Ishikawa (cell line): ENCODE measurements around the gene NPHP4.

ENCODE experiments used
- CEBPB ChIP-seq: IDR thresholded peaks from 2 replicates; pipeline ENCODE4 v1.6.1; 2012
- CREB1 ChIP-seq: IDR thresholded peaks from 2 replicates; pipeline ENCODE4 v1.6.1; 2012; ENCODE audit warnings: low read depth
- EGR1 ChIP-seq: IDR thresholded peaks from 2 replicates; pipeline ENCODE4 v1.6.1; 2012
- EP300 ChIP-seq: IDR thresholded peaks from 2 replicates; pipeline ENCODE4 v1.6.1; 2012; ENCODE audit warnings: borderline replicate concordance
- FOXM1 ChIP-seq: IDR thresholded peaks from 2 replicates; pipeline ENCODE4 v1.6.1; 2012; ENCODE audit warnings: low read depth, borderline replicate concordance
- NFIC ChIP-seq: IDR thresholded peaks from 2 replicates; pipeline ENCODE4 v1.6.1; 2012
- RAD21 ChIP-seq: IDR thresholded peaks from 2 replicates; pipeline ENCODE4 v1.6.1; 2012; ENCODE audit warnings: low read depth
- TAF1 ChIP-seq: IDR thresholded peaks from 2 replicates; pipeline ENCODE4 v1.6.1; 2012; ENCODE audit warnings: low read depth, mild to moderate bottlenecking
- TCF12 ChIP-seq: IDR thresholded peaks from 2 replicates; pipeline ENCODE4 v1.6.1; 2012; ENCODE audit warnings: low read depth
- TEAD4 ChIP-seq: IDR thresholded peaks from 2 replicates; pipeline ENCODE4 v1.6.1; 2012
- YY1 ChIP-seq: IDR thresholded peaks from 2 replicates; pipeline ENCODE4 v1.6.1; 2012; ENCODE audit warnings: low read depth
- ZBTB7A ChIP-seq: IDR thresholded peaks from 2 replicates; pipeline ENCODE4 v1.6.1; 2012; ENCODE audit warnings: low read depth
- TF ChIP-seq, protein P1 (sequence below): IDR thresholded peaks from 2 replicates; pipeline ENCODE4 v1.6.1; 2012
- TF ChIP-seq, protein P2 (sequence below): IDR thresholded peaks from 2 replicates; pipeline ENCODE4 v1.6.1; 2012
- TF ChIP-seq, protein P3 (sequence below): IDR thresholded peaks from 2 replicates; pipeline ENCODE4 v1.6.1; 2012; ENCODE audit warnings: low read depth, mild to moderate bottlenecking

NPHP4 gene

DNA sequence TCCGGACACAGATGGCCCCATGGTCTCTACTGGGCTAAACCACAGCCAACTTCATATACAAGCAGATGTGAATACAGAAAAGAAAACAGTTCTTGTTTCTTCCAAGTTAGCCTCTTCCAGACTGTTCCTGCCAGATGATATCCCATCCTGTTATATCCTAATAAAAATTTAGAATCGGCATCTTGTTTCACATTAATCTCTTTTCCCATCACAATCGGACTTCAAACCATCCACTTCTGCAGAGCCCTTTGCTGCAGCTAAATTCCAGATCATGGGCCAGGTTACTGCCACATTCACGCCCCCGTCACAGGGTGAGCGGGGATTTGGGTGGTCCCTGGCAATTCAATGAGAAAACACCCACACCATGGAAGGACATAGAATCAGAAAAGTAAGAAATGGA lies 57.2 kb downstream of the NPHP4 start:
- TF ChIP-seq TEAD4 (no peak), TAF1 (no peak), YY1 (no peak), ZBTB7A (no peak), NFIC (no peak), FOXM1 (no peak), EGR1 (no peak), CREB1 (no peak)
- TF ChIP-seq, protein P1, sequence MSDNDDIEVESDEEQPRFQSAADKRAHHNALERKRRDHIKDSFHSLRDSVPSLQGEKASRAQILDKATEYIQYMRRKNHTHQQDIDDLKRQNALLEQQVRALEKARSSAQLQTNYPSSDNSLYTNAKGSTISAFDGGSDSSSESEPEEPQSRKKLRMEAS: no peak

DNA sequence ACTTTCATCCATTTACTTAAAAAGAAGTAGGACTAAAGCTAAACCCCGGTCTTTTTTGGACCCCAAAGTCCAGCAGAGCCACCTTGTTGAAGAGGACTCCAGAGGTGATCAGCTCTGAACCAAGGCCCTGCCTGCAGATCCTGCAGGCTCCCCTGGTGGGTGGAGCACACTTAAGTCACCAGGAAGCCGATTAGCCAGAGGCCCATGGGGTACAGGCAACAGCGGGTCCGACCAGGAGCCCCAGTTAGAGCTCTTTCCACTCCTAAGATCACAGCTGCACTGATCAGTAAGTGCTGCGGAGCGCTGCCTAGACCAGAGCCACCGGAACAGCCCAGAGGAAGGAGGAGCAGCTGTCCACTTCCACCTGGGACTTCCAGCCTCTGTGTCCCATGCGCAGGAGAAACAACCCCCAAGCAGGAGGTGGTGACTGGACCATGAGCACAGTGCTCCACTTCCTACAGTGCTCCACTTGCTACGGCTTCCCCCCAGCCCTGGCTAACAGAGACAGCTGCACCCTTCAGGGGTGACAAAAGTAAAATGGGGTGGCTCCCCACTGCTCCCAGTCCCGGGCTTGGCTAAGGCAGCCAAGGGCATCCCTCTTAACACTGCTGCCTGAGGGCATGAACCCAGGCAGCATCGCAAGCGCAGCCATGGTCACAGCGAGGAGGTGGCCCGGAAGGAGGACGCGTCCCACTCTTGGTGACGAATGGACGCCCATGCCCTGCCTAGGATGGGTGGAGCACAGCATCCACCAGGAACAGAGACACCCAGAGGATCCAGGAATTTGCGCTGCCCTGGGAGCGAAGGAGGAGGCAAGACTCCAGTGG lies 58.0 kb downstream of the NPHP4 start:
- TF ChIP-seq TEAD4: no peak
- TF ChIP-seq, protein P2, sequence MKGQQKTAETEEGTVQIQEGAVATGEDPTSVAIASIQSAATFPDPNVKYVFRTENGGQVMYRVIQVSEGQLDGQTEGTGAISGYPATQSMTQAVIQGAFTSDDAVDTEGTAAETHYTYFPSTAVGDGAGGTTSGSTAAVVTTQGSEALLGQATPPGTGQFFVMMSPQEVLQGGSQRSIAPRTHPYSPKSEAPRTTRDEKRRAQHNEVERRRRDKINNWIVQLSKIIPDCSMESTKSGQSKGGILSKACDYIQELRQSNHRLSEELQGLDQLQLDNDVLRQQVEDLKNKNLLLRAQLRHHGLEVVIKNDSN: no peak

DNA sequence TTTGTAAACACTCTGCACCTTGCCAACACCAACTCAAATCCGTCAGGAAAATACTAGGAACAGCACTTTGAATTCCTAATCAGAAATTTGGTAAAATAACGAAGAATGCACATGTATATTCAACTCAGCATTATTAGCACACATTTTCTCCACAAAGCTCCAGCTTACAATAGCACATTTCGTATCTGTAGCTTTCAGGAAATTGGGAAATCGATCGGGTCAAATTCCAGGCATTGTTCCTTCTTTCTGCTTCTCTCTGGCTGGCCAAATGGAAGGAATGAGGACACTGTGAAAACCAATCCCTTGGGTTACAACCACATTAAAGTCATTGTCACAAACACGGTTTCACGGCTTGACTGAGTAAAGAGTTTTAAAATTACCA lies 58.6 kb downstream of the NPHP4 start:
- TF ChIP-seq CREB1: no peak
- no peak for TF ChIP-seq YY1
- TF ChIP-seq TAF1: no peak
- TF ChIP-seq CEBPB: no peak
- TF ChIP-seq, protein P2: no peak
- TF ChIP-seq RAD21: no peak
- TF ChIP-seq ZBTB7A: no peak
- no peak for TF ChIP-seq NFIC
- TF ChIP-seq EGR1: no peak
- TF ChIP-seq, protein P1: no peak
- TF ChIP-seq EP300: no peak
- no peak for TF ChIP-seq TEAD4
- TF ChIP-seq TCF12: no peak
- no peak for TF ChIP-seq FOXM1
- TF ChIP-seq, protein P3, sequence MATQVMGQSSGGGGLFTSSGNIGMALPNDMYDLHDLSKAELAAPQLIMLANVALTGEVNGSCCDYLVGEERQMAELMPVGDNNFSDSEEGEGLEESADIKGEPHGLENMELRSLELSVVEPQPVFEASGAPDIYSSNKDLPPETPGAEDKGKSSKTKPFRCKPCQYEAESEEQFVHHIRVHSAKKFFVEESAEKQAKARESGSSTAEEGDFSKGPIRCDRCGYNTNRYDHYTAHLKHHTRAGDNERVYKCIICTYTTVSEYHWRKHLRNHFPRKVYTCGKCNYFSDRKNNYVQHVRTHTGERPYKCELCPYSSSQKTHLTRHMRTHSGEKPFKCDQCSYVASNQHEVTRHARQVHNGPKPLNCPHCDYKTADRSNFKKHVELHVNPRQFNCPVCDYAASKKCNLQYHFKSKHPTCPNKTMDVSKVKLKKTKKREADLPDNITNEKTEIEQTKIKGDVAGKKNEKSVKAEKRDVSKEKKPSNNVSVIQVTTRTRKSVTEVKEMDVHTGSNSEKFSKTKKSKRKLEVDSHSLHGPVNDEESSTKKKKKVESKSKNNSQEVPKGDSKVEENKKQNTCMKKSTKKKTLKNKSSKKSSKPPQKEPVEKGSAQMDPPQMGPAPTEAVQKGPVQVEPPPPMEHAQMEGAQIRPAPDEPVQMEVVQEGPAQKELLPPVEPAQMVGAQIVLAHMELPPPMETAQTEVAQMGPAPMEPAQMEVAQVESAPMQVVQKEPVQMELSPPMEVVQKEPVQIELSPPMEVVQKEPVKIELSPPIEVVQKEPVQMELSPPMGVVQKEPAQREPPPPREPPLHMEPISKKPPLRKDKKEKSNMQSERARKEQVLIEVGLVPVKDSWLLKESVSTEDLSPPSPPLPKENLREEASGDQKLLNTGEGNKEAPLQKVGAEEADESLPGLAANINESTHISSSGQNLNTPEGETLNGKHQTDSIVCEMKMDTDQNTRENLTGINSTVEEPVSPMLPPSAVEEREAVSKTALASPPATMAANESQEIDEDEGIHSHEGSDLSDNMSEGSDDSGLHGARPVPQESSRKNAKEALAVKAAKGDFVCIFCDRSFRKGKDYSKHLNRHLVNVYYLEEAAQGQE: no peak

DNA sequence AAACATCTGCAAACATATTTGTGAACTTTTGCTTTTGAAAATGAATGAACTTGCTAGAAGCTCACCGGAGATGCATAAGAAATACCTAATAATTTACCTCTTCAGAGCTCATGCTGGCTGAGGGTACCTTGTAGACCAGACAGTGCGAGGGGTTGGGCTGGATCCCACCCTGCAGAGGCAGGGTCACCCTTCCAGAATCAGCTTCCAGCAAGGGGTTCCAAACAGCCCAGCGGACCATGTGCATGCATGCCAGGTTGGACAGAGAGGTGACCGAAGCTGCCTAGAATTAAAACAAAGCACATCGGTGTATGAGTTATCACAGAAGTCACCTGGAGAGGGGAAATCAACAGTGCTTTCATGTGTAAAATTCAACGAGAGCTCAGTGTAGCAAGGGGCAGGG lies 59.2 kb downstream of the NPHP4 start:
- no peak for TF ChIP-seq TEAD4
- TF ChIP-seq TCF12: no peak
- TF ChIP-seq, protein P3: no peak
- no peak for TF ChIP-seq TAF1
- TF ChIP-seq, protein P2: no peak
- TF ChIP-seq FOXM1: no peak
- no peak for TF ChIP-seq RAD21

DNA sequence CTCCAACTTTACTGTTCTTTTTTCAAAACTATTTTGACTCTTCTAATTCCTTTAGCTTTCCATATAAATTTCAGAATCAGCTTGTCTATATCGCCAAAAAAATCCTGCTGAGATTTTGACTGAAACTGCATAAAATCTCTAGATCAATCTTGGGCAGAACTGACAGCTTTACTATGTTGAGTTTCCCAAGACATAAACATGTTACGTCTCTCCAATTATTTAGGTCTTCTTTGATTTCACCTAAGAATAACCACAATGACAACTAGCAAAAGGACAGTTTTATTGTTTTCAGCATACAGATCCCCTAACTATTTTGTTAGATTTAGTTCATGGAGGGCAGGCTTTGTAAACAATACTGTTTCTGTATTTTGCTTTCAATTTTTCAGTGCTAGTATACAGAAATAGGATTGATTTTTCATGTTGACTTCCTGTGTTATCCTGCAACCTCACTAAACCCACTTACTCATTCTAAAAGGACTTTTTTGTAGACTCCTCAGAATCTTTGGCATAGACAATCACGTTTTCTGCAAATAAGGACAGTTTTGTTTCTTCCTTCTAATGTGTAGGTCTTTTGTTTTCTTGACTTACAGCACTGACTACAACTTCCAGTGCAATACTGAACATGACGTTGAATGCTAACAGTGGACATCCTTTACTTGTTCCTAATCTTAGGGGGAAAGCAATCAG lies 63.4 kb downstream of the NPHP4 start:
- TF ChIP-seq, protein P2: no peak
- TF ChIP-seq RAD21 (no peak), TCF12 (no peak), YY1 (no peak), FOXM1 (no peak), ZBTB7A (no peak), EGR1 (no peak), TEAD4 (no peak)
- TF ChIP-seq, protein P1: no peak
- TF ChIP-seq, protein P3: no peak
